Mucosa of rectum (tissue), 2 donors: ENCODE measurements around the gene COL4A1.

Experiments
- H3K27ac ChIP-seq, 2 donors: one replicate each; pipeline ENCODE4 v1.7.0; 2013; ENCODE audit warnings: inconsistent platforms in 2 of 2, low read depth in 2 of 2, low read length in 2 of 2
- H3K27me3 ChIP-seq, 2 donors: one replicate each; pipeline ENCODE4 v1.7.0; 2013; ENCODE audit warnings: low read length in 2 of 2; ENCODE audit not compliant: control insufficient read depth in 2 of 2, insufficient read depth in 2 of 2
- H3K36me3 ChIP-seq, 2 donors: one replicate each; pipeline ENCODE4 v1.7.0; 2013; ENCODE audit warnings: low read length in 2 of 2; ENCODE audit not compliant: control insufficient read depth in 2 of 2, insufficient read depth in 2 of 2
- H3K4me1 ChIP-seq, 2 donors: one replicate each; pipeline ENCODE4 v1.7.0; 2013; ENCODE audit warnings: low read length in 2 of 2, mild to moderate bottlenecking in 1 of 2; ENCODE audit not compliant: control insufficient read depth in 2 of 2, insufficient read depth in 2 of 2
- H3K4me3 ChIP-seq, 2 donors: one replicate each; pipeline ENCODE4 v1.7.0; 2013; ENCODE audit warnings: low read length in 2 of 2
- H3K9ac ChIP-seq, 2 donors: one replicate each; pipeline ENCODE4 v1.7.0; 2013; ENCODE audit warnings: low read length in 2 of 2, low read depth in 1 of 2, mild to moderate bottlenecking in 1 of 2
- H3K9me3 ChIP-seq, 2 donors: one replicate each; pipeline ENCODE4 v1.7.0; 2013; ENCODE audit warnings: low read length in 2 of 2; ENCODE audit not compliant: control insufficient read depth in 2 of 2
- donor health status: healthy.
- donor health status: Normal muscosa, but diverticular disease.

Gene COL4A1

GRCh38 chr13:110177790-110178189 lies 129.2 kb downstream of the COL4A1 start:
- Histone ChIP-seq H3K27ac (no peak overlapping the region), H3K4me3 (no peak overlapping the region), H3K36me3 (peaks cover 0 to 13% of the 10 kb centered on the region in 2 donors), H3K27me3 (no peaks in the 10 kb centered on the region), H3K4me1 (no peaks in the 10 kb centered on the region), H3K9ac (no peak overlapping the region), H3K9me3 (no peaks in the 10 kb centered on the region)

DNA sequence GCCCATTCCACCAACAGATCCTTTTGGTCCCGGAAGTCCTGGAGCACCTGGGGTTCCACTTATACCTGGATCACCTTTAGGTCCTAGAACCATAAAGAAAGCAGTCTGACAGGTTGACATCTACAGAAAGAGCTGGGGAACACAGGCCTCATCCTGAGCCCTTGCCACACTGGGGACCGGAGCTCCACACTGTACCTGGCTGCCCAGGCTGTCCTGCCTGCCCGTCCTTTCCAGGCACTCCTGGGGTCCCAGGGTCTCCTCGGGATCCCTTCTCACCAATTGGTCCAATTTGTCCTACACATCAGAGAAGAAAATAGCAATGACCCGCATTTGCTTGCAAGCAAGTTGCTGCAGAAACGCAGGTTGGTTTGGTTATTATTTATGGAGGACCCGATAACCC lies 130.5 kb downstream of the COL4A1 start:
- no peak overlapping the region for H3K27ac ChIP-seq
- H3K4me1 ChIP-seq, result no peaks in the 10 kb centered on the region
- no peaks in the 10 kb centered on the region for H3K27me3 ChIP-seq
- peaks cover 3 to 10% of the 10 kb centered on the region in 2 donors for H3K36me3 ChIP-seq
- H3K9ac ChIP-seq, result no peak overlapping the region
- no peak overlapping the region for H3K4me3 ChIP-seq
- no peaks in the 10 kb centered on the region for H3K9me3 ChIP-seq

DNA sequence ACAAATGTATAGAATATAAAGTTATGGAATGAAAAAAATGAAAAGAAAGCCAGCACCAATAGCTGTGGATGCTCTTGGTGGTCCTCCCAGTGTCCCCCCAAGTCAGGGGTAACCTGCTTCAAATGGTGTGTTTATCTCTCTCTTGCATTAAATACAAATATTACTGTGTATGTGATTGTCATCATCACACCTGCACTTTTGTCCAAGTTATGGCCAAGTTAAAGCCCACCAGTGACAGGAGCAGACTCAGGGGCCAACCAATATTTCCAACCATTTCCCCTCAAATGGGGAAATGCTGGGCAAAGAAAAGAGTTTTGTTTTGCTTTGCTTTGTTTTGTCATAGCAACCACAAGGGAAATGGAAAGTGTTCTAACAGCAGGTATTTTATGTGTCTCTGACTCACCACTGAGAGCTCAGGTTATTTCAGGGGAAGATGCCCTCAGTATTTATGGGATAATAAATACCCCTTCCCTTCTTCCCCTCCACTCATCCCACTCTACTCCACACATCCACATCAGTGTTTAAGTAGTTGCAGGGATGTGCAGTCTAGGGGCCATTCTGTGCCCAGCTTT lies 133.6 kb downstream of the COL4A1 start:
- Histone ChIP-seq H3K27me3 (no peaks in the 10 kb centered on the region), H3K9me3 (no peaks in the 10 kb centered on the region), H3K27ac (no peak overlapping the region), H3K36me3 (peaks cover 3 to 10% of the 10 kb centered on the region in 2 donors), H3K4me1 (peaks cover 0 to 6% of the 10 kb centered on the region in 2 donors), H3K9ac (no peak overlapping the region), H3K4me3 (no peak overlapping the region)

GRCh38 chr13:110170882-110171281 lies 136.1 kb downstream of the COL4A1 start:
- Histone ChIP-seq H3K4me3 (no peak overlapping the region), H3K9ac (no peak overlapping the region), H3K27ac (no peak overlapping the region), H3K9me3 (no peaks in the 10 kb centered on the region), H3K4me1 (peaks cover 0 to 6% of the 10 kb centered on the region in 2 donors), H3K36me3 (peaks cover 3 to 12% of the 10 kb centered on the region in 2 donors), H3K27me3 (no peaks in the 10 kb centered on the region)

- H3K27ac ChIP-seq, result no peak overlapping the region
- no peaks in the 10 kb centered on the region for H3K9me3 ChIP-seq
- H3K27me3 ChIP-seq, result no peaks in the 10 kb centered on the region
- H3K4me3 ChIP-seq, result no peak overlapping the region
- peaks cover 0 to 6% of the 10 kb centered on the region in 2 donors for H3K4me1 ChIP-seq
- H3K36me3 ChIP-seq, result peaks cover 3 to 8% of the 10 kb centered on the region in 2 donors
- no peak overlapping the region for H3K9ac ChIP-seq
These were observed 136.8 kb downstream of the COL4A1 start for GRCh38 chr13:110170020-110170790.

DNA sequence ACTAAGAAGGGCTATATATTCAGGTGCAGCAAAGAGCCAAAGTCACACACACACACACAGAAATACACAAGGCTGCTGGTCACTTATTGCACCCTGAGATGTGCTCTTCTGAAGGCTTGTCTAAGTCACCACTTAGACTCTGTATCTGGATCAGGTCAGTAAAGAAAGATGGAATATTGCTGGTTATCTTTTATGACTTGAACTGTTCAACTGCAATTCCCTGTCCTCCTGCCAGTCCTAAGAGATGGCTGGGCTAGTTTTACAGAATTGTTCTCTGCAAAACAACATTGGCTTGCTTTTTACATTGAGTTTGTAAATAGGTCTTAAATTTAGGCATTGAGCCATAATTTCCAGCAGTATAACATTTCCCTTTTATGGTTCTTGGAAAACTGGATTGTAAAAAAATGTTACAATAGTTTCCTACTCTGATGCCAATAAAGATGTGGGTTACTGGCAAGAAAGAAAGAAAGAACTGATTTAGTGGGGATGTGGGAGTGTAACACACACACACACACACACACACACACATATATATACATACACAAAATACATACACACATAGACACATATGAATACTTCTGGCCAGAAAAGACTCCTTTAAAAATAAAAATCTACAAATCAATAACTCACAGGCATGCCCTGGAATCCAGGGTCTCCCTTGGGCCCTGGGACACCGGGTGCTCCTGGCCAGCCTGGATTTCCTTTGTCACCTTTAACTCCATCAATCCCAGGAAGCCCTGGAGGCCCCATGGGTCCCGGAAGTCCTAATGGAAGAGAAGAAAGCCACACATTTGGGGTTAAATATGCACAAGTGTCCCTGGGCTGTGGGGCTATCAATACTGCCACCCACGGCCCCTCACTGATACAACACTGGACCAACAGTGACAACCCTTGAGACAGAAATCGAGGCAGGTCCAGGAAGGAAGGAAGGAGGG lies 137.7 kb downstream of the COL4A1 start:
- H3K27me3 ChIP-seq, result no peaks in the 10 kb centered on the region
- H3K4me1 ChIP-seq, result peaks cover 0 to 6% of the 10 kb centered on the region in 2 donors
- no peak overlapping the region for H3K27ac ChIP-seq
- peaks cover 3 to 5% of the 10 kb centered on the region in 2 donors for H3K36me3 ChIP-seq
- no peak overlapping the region for H3K4me3 ChIP-seq
- no peak overlapping the region for H3K9ac ChIP-seq
- no peaks in the 10 kb centered on the region for H3K9me3 ChIP-seq

DNA sequence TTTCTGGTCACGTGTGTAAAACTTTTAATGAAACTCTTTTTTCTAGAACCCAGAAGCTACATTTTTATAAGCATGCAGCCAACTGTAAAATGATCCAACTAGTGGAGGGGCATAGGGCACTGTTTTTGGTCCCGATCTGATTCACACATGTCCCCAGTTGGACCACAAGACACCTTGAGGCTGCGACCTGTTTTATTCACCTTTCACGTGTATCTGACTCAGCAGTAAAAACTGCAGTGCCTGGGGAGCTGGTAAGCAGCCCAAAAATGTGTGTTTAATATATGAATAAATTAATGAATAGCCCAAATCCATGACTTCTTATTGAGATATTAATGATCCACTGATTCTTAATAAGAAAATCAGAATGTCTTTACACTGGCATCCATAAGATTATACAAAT lies 140.4 kb downstream of the COL4A1 start:
- Histone ChIP-seq H3K27me3 (no peaks in the 10 kb centered on the region), H3K27ac (no peak overlapping the region), H3K9me3 (no peaks in the 10 kb centered on the region), H3K4me1 (peaks cover 0 to 6% of the 10 kb centered on the region in 2 donors), H3K4me3 (no peak overlapping the region), H3K36me3 (peaks cover 0 to 4% of the 10 kb centered on the region in 2 donors), H3K9ac (no peak overlapping the region)

- H3K36me3 ChIP-seq, result peaks cover 0 to 4% of the 10 kb centered on the region in 2 donors
- H3K4me1 ChIP-seq, result peaks cover 0 to 6% of the 10 kb centered on the region in 2 donors
- no peaks in the 10 kb centered on the region for H3K9me3 ChIP-seq
- H3K9ac ChIP-seq, result no peak overlapping the region
- H3K27me3 ChIP-seq, result no peaks in the 10 kb centered on the region
- no peak overlapping the region for H3K27ac ChIP-seq
- H3K4me3 ChIP-seq, result no peak overlapping the region
These were observed 142.3 kb downstream of the COL4A1 start for GRCh38 chr13:110164706-110165105.

GRCh38 chr13:110162866-110163658 lies 143.9 kb downstream of the COL4A1 start:
- Histone ChIP-seq H3K4me1 (no peaks in the 10 kb centered on the region), H3K4me3 (no peak overlapping the region), H3K9me3 (no peaks in the 10 kb centered on the region), H3K9ac (no peak overlapping the region), H3K36me3 (peaks cover 0 to 4% of the 10 kb centered on the region in 2 donors), H3K27me3 (no peaks in the 10 kb centered on the region), H3K27ac (no peak overlapping the region)
